ENCODE measurements around the gene SREK1.
"Not testable (repeated sequence)": the region's sequence is repeated elsewhere in the genome, so short reads cannot be mapped to it uniquely, and the experiment has no call there.

The SREK1 gene

DNA sequence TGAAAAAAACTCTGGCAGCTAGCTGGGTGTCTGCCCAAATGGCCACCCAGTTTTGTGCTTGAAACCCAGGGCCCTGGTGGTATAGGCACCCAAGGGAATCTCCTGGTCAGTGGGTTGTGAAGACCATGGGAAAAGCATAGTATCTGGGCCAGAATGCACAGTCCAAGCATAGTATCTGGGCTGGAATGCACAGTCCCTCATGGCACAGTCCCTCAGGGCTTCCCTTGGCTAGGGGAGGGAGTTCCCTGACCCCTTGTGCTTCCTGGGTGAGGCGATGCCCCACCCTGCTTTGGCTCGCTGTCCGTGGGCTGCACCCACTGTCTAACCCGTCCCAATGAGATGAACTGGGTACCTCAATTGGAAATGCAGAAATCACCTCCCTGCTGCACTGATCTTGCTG, 78.8 kb downstream of the SREK1 start:
- not testable (repeated sequence) for DNase-seq

GRCh38 chr5:66223637-66224036, 79.5 kb downstream of the SREK1 start:
- peak in 1 of 2 experiments; percentile 2 for DNase-seq

DNA sequence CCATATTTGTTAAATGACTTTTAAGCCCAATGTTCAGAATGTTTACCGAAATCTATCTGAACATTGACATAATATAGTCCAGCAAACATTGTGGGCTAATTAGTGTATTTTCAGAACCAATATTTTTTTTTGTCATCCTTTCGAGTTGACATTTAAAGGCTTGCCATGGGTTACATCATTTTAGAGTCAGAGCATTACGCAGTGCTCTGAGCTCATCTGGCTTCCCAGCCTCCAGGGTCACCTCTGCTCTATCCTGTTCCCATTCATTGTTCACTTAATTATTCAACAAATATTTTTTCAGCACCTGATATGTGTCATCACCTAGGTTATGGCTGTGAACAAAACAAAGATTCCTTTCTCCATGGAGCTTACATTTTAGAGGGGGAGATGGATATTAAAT, 80.2 kb downstream of the SREK1 start:
- DNase-seq, result peak in 1 of 2 experiments; percentile 71

DNA sequence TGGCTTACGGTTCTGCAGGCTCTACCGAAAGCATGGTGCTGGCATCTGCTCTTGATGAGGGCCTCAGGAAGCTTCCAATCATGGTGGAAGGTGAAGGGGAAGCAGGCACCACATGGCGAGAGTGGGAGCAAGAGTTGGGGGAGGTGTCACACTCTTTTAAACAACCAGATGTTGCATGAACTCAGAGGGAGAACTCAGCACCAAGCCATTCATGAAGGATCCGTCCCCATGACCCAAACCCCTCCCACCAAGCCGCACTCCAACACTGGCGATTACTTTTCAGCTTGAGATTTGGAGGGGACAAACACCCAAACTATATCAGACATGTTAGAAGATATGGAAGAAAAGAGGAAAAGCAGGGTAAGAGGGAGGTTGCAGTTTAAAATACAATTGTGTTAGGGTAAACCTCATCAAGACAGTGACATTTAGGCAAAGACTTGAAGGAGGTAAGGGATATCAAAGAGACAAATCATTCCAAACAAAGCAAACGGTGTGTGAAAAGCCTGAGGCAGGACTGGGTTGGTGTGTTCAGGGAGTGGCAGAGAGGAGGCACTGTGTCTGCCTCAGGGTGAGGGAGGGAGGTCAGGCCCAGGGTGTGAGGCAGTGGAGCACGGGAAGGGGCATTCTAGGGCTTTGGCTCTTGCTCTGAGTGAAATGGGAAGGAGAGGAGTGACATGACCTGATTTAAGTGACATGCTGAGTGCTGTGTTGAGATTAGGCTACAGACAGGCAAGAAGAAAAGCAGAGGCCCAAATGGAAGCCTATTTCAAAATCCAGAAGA, 80.9 kb downstream of the SREK1 start:
- DNase-seq, result no peak

GRCh38 chr5:66230551-66230950, 86.5 kb downstream of the SREK1 start:
- no peak for DNase-seq

DNA sequence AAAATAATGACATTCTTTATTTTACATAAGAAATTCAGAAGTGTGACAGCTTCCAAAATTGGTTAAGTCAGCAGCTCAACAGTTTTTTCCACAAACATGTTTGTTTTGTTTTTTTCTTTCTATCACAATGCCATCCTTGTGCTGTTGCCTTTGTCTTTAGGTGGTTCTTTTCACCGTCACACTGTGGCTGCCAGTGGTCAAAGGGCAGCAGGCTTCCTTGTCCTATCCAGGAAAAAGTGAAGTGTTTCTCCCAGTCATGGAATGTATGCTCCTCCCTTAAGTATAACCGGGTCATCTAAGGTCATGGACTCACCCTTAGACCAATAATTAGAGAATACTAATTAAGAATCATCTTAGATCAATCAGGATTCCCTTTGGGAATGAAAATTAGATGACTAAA, 87.4 kb downstream of the SREK1 start:
- DNase-seq, result no peak

DNA sequence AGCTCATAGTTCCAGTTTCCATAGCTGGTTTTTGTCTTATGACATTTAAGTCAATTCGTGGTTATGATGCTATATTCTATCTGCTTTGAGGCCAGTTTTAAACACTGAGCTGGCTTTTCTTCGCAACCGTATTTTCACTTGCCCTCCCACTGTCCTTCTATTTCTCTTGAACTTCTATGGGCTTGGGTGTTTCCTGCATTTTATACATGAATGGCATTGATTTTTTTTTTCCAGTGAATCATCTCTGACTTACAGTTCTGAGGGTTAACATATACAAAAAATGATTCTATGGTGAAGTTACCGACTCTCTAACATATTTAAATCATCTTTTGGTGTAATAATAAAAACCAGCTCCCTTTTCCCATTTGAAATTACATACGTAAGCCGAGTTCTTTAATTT, 88.2 kb downstream of the SREK1 start:
- no peak for DNase-seq

- DNase-seq, result no peak
Observed at GRCh38 chr5:66232706-66233445, 88.8 kb downstream of the SREK1 start.

All from NCI-H1930 (cell line).